Stimulated activated CD4-positive, alpha-beta T cell treated with anti-CD3 and anti-CD28 coated beads, Interleukin-12 subunit alpha, Interleukin-12 subunit beta, amount 100 ng/mL, for 48 hours (primary cell): ENCODE measurements around the gene PTBP2.
A peak's percentile ranks its signal among the peaks of the same experiment; 100 is the strongest.

Experiments used
- DNase-seq, 3 donors: peaks; one replicate each; pipeline ENCODE4 v3.0.0-alpha.2; 2020; ENCODE audit warnings: low read depth in 2 of 3, low spot score in 1 of 3

Gene PTBP2, protein sequence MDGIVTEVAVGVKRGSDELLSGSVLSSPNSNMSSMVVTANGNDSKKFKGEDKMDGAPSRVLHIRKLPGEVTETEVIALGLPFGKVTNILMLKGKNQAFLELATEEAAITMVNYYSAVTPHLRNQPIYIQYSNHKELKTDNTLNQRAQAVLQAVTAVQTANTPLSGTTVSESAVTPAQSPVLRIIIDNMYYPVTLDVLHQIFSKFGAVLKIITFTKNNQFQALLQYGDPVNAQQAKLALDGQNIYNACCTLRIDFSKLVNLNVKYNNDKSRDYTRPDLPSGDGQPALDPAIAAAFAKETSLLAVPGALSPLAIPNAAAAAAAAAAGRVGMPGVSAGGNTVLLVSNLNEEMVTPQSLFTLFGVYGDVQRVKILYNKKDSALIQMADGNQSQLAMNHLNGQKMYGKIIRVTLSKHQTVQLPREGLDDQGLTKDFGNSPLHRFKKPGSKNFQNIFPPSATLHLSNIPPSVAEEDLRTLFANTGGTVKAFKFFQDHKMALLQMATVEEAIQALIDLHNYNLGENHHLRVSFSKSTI

DNA sequence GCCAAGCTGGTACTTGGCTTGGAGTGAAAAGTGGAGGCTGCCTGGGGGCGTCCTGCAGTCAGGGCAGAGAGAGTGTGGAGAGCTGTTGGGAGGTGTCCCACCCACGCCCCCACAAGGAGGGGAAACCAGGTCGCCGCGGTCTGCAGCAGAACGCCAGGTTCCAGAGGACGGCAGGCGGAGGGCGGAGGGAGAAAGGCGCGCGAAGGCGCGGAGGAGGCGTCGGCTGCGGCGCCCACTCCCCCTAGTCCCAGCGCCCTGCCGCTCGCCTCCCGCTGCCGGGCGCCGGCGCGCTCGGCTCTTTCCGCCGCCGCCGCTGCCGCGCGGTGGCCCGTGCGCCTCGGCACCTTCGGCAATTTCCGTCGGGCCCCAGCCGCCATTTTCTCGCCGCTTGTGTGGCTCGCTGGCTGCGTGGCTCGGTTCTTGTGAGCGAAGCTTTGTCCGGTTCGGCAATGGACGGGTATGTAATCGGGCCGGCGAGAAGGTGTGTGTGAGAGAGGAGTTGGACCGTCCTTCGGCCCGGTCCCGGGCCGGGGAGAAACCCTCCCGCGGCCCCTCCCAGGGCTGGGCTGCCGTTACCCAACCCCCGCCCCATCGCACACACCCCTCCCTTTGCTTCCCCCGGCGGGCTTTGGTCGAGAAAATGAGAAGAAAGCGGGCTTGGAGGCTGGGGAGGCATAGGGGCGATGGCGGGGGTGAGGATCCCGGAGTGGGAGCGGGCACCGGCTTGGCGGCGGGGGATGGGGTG lies at the start of gene PTBP2:
PTBP2 (plus strand) TSS at position 369 of the 745 bp plus-strand sequence; CDS start at position 450, 81 bp downstream.
- DNase-seq, result peak; percentile 66 to 80 (median 67)

DNA sequence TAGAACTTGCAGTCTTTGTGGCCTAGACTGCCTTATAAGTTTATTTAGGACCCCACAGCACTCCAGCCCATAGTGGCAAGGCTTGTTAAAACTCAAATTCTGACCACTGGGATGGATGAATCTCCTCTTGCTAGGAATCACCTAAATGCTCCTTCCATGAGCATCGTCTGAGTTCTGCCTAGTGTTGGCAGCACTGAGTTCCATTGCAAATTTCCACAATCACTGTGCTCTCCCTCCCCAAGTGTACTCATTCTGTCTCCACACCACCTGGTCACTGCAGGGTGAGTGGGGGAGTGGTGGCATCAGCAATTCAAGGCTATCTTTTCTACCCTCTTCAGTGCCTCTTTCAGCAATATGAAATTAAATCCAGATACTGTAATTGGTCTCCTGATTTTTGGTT lies 46.7 kb upstream of the PTBP2 start:
- DNase-seq, result no peak

DNA sequence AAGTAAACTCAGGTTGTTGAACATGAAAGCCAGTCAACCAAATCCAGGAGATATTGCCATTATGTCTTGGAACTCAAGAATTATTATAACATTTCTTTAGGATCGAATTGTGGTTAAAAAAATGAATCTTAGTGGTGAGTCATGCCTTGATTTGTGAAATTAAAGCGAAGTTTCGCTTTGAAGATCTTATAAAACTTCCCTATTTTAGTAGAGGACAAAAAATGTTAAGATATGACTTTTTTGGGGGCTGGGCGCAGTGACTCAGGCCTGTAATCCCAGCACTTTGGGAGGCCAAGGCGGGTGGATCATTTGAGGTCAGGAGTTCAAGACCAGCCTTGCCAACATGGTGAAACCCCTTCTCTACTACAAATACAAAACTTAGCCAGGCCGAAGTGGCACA lies 39.5 kb upstream of the PTBP2 start:
- DNase-seq, result no peak

DNA sequence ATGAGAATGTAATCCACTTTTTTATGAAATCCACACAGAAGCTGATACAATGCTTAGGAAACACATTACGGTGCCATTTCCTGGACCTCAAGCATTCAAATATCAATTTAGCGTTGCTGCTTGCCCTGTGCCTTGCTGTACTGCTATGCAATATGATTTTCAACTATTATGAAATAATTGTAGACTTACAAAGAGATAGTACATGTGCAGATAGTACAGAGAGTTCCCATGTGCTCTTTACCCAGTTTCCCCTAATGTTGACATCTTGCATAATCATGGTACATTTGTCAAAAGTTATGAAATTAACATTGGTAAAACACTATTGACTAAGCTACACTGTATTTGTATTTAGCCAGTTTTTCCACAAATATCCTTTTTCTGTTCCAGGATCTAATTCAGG lies 37.7 kb upstream of the PTBP2 start:
- no peak for DNase-seq

DNA sequence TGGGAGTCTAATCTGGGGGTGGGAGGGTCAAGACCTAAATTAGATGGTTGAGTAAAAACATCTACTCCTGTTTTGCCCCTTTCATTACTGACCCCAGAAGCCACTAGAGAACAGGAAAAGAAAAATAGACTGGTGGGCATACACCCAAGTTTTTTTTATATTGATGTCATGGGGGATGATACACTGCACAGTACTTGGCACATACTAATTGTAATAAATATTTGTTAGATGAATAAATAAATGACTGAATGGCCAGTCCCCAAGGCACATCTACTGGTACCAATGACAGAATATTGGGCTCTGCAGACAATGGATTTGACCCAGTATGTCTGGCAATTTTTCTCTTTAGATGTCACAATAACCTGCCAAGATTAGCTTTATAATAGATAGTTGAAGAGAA lies 36.8 kb upstream of the PTBP2 start:
- no peak for DNase-seq

DNA sequence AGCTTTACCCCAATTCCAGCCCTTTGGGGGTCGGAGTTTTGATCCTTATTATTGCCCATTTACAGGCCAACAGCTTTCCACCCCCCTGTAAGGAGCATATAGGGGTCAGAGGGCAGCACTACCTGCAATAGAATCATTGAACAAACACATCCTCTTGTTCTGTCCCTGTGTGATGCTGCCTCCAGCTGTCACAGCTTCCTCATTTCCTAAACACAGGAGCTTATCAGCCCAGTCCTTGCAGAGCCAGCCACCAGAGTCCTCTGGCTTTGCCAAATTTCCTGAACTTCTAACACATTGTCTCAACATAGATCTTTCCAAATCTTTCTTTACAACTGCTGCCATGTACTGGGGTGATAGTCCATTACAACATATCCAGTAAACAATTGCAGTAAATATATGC lies 32.8 kb upstream of the PTBP2 start:
- no peak for DNase-seq

DNA sequence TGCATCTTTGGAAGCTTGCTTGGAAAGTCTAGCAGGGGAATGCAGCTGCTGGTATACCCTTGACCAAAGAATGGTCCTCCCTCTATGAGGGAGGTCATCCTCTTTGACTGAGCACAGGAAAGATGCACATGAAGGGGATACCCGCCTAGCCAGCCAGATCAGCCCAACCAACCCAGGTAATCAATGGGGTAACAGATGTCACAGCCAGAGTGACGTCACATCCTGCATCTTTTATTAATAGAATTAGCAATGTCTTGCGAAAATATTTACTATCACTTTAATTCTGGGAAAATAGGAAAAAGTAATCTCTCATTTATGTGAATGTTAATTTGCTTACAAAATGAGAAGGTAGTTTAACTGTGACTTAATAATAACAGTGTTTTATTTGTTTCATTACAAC lies 25.6 kb upstream of the PTBP2 start:
- DNase-seq, result no peak

DNA sequence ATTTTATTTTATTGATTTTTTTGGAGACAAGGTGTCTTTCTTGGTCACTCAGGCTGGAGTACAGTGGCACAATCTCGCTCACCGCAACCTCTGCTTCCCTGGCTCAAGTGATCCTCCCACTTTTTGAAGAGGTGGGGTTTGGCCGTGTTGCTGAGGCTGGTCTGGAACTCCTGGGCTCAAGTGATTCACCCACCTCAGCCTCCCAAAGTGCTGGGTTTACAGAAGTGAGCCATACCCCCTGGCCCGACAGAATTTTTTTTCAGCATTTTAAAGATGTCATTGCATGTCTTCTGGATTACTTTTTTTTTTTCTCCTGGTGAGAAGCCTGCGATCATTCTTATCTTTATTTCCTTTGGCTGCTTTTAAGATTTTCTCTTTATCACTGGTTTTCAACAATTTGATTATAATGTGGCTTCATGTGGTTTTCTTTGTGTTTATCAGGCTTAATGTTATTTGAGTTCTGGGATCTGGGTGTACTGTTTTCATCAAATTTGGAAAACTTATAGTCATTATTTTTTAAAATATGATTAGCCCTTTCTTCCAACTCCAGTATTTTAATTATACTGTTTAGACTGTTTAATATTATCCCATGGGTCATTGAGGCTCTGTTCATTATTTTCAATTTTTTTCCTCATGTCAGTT lies 23.1 kb upstream of the PTBP2 start:
- no peak for DNase-seq

DNA sequence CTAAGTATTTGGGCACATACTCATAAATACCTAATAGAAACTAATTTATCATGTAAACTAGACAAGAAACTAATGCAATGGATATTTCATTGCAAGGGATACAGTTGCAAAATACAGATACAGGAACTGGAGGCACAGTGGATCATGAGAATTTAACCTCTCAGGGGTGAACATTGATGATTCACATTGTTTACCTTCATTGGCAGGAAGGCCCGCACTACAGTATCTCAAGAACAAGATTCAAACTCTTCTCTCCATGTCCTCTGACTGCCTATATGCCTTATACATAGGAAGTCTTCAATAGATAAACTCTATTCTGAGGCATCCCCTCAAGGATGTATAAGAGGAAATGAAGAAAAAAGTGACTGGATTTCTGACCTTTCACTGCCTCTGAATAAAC lies 18.4 kb upstream of the PTBP2 start:
- no peak for DNase-seq

DNA sequence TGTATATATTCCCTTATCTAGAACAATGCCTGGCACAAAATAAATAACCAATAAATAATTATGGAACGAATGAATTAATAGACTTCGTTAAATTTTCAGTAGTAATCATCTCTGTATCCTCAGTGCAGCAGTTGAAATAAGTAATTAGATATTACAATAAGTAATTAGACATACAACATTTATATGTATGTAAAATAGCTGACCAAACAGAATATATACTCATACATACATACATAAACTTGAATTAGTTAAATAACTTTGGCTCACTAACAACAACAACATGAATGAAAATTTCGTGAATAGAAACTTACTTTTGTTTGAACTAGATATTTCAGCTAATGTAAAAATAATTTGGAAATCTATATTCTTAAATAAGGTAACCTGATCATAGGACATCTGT lies 14.6 kb upstream of the PTBP2 start:
- no peak for DNase-seq

DNA sequence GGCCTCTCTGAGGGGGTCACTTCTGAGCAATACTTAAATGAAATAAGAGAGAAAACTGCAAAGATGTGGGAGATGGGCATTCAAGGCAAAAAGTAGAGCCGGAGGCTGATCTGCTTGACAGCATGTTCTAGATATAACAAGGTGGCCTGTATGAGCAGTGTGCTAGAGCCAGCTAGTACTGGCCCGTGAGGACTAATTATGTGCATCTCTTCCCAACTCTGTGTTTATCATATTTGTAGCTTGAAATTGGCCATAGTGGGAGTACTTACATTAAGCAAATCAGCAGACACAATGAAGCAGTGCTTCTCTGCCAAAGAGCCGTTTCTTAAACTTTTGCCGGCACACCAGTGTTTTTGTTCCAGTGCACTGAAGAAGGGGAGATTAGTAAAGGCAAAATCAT lies 13.1 kb upstream of the PTBP2 start:
- DNase-seq, result no peak

DNA sequence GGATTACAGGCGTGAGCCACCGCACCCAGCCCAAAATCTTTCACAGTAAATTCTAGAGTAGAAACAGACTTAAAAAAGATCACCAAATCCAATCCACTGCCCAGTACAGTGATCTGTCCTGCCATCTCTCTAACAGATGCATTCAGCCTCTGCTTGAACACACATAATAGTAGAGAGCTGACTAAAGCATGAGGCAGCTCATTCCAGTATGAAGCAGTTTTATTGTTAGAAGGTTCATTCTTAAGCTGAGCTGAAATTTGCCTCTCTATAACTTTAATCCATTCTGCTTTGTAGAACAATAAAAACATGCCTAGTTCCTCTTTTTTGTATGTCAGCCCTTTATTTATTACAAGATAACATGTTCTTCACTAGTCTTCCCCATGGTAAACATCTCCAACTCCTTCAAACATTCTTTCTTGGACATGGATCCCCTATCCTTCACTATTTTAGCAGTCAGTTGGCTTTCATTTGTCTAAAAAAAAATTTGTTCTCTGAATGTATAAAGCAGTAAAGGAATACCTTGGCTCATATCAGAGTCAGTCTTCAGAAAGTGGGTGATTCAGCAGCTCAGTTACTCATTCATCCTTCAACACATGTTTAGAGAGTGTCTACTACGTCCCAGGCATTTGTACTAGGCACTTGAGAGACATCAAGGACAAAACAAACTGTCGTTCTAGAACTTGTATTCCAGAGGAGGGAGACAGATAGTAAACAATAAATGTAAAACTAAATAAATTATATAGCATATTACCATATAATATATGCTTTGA lies 10.7 kb upstream of the PTBP2 start:
- no peak for DNase-seq

DNA sequence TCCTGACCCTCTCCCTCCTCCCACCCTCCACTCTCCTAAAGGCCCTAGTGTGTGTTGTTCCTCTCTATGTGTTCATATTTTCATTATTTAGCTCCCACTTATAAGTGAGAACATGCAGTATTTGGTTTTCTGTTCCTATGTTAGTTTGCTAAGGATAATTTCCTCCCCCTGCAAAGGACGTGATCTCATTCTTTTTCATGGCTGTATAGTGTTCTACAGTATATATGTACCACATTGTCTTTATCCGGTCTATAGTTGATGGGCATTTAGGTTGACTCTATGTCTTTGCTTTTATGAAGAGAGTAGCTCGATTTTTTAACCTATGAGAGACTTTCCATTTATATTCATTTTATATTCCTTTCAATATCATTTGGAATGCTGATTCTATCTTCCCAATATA lies 7.9 kb upstream of the PTBP2 start:
- no peak for DNase-seq

DNA sequence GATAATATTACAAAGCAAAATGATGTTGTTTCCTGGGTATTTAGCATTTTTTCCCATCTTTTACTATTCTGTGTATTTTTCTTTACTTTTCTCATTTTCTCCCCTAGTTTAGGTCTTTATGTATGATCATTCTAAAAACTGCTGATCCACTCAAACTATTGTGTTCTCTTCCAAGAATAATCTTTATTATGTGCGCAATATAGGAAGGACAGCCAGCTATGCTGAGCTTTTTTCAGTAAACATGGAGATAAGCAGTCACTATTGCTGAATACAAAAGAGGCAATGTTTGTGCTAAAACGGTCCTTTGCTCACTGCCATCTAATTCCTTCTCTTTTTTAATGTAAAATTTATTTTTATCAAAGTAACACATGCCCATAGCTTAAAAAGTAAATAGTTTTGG lies 6.7 kb upstream of the PTBP2 start:
- DNase-seq, result no peak

DNA sequence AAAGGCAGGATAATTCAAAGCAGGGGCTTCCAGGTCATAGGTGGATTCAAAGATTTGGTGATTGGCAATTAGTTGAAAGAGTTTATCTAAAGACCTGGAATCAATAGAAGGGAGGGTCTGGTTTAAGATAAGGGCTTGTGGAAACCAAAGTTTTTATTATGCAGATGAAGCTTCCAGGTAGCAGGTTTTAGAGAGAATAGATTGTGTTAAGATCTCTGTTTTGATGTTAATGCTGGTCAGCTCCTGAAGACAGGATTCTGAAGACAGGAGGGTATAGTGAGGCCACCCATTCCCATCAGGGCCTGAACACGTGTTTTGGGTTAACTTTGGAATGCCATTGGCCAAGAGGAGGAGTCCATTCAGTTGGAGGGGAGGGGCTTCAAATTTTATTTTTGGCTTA lies 6.1 kb upstream of the PTBP2 start:
- DNase-seq, result no peak

DNA sequence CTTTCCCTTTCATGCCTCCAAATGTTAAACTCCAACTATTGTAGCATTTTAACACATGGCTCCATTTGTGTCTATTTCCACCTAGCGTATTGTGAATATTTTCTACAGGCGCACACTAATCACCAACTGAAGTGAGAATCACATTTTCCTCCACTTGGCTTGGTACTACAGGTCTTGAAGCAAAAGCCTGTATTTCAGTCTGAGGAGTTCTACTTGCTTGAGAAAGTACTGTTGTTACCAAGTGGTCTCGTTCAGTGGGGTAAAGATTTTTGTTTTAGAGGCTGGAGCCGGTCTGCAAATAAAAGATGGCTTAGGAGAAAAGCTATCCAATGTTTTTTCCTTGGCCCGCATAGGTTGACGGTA lies 550 bp upstream of the PTBP2 start:
- DNase-seq, result no peak

DNA sequence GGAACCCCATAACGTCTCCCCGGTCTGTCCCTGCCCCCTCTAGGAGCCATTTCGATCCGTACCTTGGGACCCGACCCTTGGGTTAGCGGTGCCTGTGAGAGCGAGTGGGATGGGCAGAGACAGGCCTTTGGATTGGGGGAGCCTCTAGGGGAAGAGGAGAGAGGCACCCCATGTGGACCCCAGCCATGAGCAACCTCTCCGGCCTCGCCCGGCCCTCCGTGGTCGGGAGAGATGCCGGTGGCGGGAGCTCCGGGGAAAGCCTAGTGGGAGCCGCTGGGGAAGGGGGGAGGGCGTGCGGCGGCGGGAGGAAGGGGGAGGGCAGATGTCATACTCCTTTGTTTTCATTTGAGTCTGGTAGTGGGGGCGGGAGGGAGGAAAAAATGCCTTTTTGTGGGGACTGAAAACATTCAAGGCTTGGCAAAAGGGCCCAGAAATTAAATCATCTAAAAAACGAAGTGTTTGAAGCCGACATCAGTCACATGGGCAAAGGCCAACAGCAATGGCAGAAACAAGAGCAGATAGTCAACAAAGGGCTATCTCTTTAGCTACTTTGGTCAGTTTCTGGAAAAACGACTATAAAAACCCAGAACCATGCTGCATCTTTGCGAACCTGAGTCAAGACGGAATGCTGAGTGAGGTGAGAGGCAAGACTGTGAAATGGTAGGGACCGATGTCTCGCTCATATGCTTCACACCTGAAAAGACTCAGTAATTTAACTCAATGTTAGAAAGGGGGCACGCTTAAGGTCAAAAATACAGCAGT lies 758 bp downstream of the PTBP2 start:
- peak; percentile 15 to 40 (median 30) for DNase-seq

DNA sequence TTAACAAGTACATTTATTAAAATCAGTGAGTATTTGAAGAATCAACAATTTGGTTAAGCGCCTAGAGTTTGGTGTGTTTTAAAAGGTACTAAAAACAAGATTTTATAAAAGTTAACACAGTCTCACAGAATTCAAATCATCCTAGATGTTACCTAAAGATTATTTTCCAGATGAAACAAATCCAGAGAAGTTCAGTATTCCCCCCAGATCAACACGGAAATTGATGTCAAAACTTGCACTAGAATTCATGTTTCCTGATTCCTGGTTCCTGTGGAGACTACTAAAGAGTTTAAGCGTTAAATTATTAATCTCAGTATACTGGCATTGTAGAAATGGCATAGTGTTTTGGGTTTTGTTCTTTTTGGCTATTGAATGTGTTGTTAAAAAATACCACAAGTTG lies 1.4 kb downstream of the PTBP2 start:
- no peak for DNase-seq

DNA sequence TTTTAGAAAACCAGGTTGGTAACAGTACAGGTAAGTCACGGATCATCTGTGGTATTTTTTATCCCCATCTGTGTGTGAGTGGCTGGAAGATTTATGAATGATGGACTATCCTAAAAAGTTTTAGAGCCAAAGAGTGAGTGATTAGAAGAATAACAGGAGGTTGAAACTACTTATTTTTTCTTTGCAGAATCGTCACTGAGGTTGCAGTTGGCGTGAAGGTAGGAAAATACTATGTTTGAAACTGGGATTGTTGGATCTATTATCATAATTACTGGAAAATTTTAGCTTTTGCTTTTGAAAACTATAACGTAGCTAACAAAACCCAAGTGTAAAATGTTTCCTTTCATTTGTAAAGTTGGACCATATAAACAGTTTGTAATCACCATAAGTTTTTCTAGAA lies 1.8 kb downstream of the PTBP2 start:
- DNase-seq, result no peak

DNA sequence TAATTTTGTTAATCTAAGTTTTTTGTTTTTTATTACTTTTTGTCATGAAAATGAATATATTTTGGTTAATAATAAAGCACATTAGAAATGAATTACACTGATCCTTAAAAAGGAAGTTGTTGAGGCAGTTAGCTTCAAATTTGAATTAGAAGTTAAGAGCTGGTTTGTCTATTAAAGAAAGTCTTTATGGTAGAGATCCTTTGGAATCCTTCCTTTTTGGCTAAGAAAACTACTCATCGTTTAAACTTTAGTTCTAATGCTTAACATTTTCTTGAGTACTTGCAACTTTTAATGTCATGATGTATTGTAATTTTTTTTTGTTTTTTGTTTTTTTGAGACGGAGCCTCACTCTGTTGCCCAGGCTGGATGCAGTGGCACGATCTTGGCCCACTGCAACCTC lies 2.4 kb downstream of the PTBP2 start:
- DNase-seq, result no peak

DNA sequence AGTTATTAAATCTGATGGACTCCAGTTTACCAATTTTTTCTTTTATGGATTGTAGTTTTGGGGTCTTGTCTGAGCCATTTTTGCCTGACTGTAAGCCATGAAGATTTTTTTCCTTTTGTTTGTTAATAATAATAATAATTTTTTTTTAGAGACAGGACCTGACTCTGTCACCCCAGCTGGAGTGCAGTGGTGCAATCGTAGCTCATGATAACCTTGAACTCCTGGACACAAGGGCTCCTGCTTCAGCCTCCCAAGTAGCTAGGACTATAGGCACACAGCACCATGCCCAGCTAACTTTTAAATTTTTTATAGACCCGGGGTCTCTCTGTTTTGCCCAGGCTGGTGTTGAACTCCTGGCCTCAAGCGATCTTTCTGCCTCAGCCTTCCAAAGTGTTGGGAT lies 6.3 kb downstream of the PTBP2 start:
- no peak for DNase-seq
